Activated T-cell treated with anti-CD3 and anti-CD28 coated beads, Interleukin-2, amount 50 U/mL, for 48 hours (primary cell): Measurements from ENCODE around the gene CNR1.
"Not testable (repeated sequence)": the region's sequence is repeated elsewhere in the genome, so short reads cannot be mapped to it uniquely, and the experiment has no call there.

Experiments
- DNase-seq, 2 experiments: peaks; one replicate each; pipeline ENCODE4 v3.0.0-alpha.2; 2020

The CNR1 gene

GRCh38 chr6:88165844-88166492 lies at the start of gene CNR1:
Gene CNR1 (minus strand): TSS chr6:88166347. CDS start chr6:88145274, 21,073 bp downstream.
- DNase-seq: peak; percentile 25 to 35

DNA sequence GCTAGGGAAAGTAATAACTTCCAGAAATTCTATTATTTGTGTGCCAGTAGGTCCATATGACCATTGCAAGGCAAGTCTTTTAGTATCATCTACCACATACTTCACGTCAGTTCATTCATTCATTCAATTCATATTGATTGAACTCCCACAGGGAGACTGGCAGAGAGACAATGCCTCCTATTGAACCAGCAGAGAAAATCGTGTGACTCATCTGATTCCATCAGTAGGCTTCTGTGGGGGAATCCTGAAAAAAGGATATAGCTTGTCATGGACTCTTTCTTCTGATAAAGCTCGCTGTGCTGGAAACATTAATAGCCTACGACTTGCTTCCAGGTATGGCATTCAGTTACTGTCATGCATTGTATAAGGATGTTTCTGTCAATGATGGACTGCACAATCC lies 45.3 kb upstream of the CNR1 start:
- no peak for DNase-seq

DNA sequence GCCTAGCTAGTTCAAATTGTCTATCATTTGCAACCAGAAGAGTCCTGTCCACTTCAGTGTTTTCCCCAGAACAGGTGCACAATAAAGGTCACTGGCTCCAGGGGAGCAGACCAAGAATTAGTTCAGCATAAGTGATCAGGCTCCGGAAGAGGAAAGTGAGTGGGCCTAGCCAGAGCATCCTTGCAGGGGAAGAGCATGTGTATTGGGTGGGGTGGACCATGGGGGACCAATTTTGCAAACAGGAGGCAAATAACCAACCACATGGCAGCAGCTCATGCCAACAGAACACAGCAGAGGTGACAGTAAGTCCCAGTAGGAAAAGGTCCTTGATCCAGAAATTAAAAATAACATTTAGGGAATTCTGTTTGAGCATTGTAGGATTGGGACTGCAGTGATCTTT lies 43.2 kb upstream of the CNR1 start:
- no peak for DNase-seq

DNA sequence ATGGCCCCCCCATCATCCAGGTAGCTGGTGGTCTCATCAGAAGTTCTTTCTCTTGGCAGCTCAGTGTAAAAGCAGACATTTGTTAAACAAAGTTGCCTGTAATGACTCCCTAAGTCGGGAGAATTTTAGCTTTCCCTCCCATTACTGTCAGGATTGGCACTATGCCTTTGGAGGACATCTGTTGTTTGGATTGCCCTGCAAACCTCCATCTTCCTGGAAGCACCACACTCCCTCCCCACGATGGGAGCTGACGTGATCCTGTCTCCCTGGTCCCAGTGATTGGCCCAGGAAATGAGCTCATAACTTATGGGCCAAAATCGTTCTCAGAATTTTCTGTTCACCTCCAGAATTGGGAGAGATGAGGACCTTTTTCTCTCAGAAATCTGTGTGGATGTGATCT lies 42.6 kb upstream of the CNR1 start:
- DNase-seq: no peak

DNA sequence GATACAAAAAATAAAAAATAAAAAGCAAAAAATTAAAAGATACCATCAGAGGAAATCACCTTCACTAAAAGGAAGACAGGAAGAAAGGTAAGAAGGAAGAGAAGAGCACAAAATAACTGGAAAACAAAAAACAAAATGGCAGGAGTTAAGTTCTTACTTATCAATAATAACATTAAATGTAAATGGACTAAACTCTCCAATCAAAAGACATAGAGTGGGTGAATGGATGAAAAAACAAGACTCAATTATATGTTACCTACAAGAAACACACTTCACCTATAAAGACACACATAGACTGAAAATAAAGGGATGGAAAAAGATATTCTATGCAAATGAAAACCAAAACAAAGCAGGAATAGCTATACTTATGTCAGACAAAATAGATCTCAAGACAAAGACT lies 35.6 kb upstream of the CNR1 start:
- DNase-seq: not testable (repeated sequence)

DNA sequence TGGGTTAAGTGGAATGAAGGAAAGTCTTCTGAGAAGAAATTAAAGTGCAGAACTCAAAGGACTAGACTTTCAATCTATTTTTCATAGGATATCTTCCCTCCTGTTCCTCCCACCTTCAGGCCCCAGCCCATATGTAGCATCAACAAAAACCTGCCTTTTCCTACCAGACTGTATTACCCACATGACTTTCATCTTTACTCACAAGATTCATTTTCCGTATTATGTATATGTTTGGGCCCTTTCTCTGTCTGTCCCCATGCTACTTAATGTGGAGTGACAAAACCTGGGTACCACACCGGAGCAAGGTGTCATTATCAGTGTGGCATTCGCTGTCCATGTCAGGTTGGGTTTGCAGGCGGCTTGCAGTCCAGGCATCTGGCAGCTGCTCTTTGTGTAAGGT lies 18.8 kb upstream of the CNR1 start:
- DNase-seq: no peak

DNA sequence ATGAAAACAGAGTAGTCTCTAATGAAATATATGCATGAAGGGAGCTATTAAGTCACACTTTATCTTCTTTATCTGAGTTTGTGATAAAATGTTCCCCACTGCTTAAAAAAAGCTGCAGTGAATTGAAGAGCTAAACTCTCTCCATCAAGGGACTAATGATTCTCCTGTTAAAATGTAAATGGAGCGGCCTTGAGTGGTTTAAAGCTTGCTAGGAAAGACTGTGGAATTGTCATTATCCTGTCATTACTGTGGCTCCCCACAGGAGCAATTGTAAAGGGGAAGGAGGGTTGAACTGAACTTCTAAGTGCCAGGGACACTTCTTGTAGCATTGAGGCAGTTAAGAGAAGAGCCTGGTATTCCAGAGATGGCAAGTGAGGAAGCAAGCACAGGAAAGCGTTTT lies 17.3 kb upstream of the CNR1 start:
- DNase-seq: no peak

- DNase-seq: no peak
These were observed 13.5 kb upstream of the CNR1 start for GRCh38 chr6:88179692-88180091.

DNA sequence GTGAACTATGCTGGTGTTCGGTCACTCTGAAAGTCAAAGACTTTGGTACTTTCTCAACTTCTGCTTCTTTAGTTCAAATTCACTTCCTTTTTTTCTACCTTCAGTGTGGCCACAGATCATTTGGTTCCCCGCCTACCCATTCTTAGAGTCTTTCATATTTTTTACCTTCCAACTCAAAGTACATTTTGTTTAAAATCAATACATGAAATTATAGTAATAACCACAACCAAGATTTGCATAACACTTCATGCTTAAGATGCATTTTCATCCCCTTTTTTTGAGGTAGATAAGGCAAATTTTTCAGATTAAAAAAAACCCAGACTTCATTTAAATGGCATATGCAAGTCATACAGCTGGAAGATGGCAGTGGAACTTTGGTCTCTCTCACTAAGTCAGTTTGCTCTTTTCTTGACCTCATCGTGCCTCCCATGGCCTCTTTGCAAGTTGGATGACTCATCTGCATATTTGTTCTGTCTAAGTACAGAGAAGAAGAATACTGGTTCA lies 11.9 kb upstream of the CNR1 start:
- DNase-seq: no peak

GRCh38 chr6:88174906-88175305 lies 8.8 kb upstream of the CNR1 start:
- no peak for DNase-seq

DNA sequence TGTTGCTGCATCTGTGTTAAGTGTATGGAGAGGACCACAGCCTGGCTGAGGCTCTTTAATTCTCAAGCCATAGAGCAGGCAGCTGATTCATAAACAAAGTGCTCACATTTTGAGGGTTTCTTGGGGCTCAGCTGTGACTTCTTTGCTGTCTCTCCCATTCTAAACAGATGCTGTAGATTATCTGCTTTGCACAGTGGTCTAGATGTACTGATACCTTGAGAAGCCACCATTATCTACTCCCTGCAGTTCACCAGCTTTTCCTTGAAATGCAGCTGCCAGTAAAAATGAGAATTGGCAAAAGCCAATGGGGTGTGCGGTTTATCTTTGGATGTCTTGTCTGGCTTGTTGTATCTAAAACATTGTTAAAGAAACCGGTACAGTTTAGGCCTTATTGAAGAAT lies 5.2 kb upstream of the CNR1 start:
- DNase-seq: no peak

DNA sequence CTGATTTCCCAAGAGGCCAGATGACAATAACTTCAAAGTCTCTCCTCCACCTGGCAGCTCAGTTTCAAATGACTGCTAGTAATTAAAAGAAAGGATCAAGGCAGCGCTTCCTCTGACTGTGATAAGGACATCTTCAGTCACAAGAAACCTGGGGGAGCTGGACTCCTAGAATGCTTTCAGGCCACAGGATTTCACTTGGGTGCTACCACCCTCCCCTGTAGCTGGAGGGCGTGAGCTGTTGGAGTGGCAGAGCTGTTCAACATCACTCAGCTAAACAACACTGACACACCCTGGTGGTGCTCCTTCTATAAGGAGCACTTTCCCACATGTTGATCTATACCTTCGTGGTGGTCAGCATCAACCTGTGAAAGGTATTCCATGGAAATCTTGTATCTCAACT lies 2.2 kb upstream of the CNR1 start:
- DNase-seq: no peak

DNA sequence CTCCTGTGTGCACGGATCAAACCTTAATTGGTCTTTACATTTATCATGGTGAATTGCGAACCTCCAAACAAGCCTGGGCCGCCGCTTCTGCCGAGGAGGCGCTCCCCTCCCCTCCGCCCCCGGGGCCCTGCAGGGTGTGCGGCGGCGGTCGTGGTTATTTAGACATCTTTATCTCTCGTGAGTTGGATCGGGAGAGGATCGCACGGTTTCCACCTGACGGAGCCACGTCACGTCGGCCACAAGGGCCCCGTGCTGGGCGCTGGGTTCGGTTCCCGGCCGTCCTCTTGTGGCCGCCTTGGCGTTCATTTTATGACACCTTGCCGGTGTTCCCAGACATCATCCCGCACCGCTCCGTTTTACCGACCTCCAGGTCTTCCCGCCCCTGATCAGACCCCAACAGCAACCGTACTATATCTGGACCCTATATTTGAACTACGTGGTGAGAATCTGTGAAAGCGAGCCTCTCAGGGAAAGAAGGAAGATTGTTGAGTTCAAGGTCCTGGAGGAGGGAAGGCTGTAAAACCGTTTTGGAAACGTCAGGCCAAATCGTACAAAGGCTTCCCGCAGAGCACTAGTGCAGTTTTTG lies 1.3 kb upstream of the CNR1 start:
- DNase-seq: peak; percentile 26 to 37

- DNase-seq: peak; percentile 31 to 36
These were observed 575 bp upstream of the CNR1 start for GRCh38 chr6:88166493-88167351.

- no peak for DNase-seq
These were observed 882 bp downstream of the CNR1 start for GRCh38 chr6:88165087-88165843.

- no peak for DNase-seq
These were observed 2.1 kb downstream of the CNR1 start for GRCh38 chr6:88164061-88164460.

DNA sequence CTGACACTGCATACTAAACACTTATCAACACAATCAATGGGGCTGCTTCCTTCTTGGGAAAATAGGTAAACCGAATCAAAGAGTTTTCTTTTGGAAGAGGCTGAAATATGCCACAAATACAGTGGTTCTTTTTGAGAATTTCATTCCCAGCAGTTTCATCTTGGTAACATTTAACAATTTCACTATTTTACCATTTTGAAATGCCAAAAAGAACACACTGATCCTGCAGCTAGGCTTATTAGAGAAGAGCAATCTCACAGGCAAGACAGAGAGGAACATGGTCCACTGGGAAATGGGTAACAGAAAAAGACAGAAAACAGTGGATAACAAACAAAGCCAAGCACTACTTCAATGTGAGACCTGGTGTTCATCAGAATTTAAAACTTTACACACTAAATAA lies 2.5 kb downstream of the CNR1 start:
- DNase-seq: no peak

DNA sequence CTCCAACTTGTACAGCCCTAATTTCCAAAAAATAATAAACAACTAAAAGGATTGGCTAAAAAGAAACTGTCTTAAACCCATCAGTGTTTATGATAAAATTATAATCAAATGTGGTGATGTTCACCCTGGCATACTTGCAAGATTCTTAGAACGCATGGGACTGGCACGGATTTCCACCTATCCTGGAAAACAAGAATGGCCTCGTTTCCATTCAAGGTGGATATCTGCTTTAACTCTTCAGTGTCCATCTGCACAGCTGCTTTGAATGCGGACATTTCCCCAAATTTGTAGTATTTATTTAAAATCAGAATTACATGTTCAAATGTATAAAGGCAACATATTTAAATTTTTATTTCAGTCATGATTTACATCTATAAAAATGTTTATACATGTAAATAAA lies 4.2 kb downstream of the CNR1 start:
- no peak for DNase-seq

DNA sequence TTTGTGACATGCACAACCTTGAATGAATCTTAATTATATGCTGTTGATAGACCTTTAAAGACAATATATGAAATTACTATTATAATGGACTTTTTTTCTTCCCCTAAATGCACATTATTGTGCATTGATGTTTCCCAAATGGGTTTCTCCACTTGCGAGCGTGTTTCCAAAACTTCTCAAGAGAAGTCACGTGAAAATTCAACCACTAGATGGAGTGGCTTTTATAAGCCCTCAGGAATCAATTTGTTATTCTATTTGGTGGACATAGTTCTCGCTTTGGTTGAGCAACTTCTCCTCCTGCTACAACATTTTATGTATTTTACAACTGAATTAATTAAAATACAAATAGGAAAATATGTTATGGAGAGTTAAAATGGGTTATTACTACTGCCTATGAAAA lies 9.0 kb downstream of the CNR1 start:
- no peak for DNase-seq

DNA sequence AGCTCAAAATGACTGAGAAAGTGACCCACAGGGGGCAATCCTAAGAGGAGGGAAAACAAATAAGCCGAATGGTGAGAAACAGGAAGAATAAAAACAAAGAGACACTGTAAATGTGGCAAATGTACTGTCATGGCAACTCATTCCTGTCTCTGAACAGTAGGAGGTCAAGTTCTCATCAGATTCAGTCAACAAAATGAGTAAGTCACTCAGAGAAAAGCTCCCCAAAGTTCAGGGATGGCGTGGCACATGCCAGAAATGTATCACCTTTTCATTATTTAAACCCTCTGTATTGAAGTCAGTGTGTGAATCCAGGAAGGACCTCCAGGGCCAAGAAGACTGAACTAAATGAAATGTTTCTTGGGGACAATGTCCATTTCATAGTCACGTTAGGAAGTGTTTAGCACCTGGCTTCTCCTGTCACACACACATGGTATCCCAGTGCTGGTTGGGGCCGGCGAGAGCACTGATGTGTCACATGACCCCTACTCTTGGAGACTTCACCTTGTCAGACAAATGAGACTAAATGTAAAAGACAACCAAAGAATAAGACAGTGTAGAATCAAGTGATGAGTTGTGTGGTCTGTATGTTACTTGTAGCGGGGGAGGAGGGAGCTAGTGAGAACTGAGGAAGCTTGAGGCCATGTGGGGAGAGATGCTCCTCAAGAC lies 20.7 kb downstream of the CNR1 start:
- DNase-seq: no peak

DNA sequence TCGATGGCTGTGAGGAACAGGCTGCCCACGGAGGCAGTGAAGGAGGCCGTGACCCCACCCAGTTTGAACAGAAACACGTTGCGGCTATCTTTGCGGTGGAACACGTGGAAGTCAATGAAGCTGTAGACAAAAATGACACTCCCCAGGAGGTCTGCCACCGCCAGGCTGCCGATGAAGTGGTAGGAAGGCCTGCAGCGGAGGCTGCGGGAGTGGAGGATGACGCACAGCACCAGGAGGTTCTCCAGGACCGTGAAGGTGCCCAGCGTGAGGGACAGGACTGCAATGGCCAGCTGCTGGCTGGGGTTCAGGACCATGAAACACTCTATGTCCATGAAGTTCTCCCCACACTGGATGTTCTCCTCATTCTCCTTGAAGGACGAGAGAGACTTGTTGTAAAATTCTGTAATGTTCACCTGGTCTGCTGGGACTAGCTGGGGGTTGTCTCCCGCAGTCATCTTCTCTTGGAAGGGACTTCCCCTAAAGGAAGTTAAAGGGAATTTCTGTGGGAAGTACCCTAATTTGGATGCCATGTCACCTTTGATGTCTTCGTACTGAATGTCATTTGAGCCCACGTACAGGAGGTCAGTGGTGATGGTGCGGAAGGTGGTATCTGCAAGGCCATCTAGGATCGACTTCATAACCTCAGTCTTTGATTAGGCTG lies 21.4 kb downstream of the CNR1 start:
- no peak for DNase-seq
